OCI-LY3 (cell line): ENCODE data around the gene LAMA3.

Experiments used
- H2AFZ ChIP-seq: fragments of 200-600, 300-600 bp; shearing (Covaris generic); 2 replicates; pipeline ENCODE4 v1.6.0; 2014; ENCODE audit warnings: antibody characterized with exemption, low read depth, low read length
- H3K27ac ChIP-seq: fragments of 200-600, 300-600 bp; sonication (generic); 2 replicates; pipeline ENCODE4 v1.5.1; 2014; ENCODE audit warnings: mild to moderate bottlenecking, low read length, moderate library complexity, mixed read lengths
- H3K27me3 ChIP-seq: fragments of 200-600, 300-600 bp; sonication (generic); 2 replicates; pipeline ENCODE4 v1.6.1; 2014; ENCODE audit warnings: low read depth, low read length, mixed read lengths
- H3K36me3 ChIP-seq: fragments of 200-600, 300-600 bp; sonication (generic); replicated peaks from 2 replicates; pipeline ENCODE3; 2014; ENCODE audit warnings: low read depth, low read length, mixed read lengths
- H3K4me1 ChIP-seq: fragments of 300-600, 200-600 bp; sonication (generic); 2 replicates; pipeline ENCODE4 v1.6.1; 2014; ENCODE audit warnings: low read length, mixed read lengths
- H3K4me2 ChIP-seq: fragments of 200-600, 300-600 bp; sonication (generic); 2 replicates; pipeline ENCODE4 v1.6.1; 2014; ENCODE audit warnings: low read length, mixed read lengths
- H3K4me3 ChIP-seq: fragments of 300-600, 200-600 bp; sonication (generic); 2 replicates; pipeline ENCODE4 v1.5.1; 2014; ENCODE audit warnings: antibody characterized with exemption, mild to moderate bottlenecking, low read length, moderate library complexity
- H3K79me2 ChIP-seq: fragments of 300-600, 200-600 bp; shearing (Covaris generic); 2 replicates; pipeline ENCODE4 v1.6.1; 2014; ENCODE audit warnings: mild to moderate bottlenecking, low read length, mixed read lengths
- H3K9ac ChIP-seq: fragments of 300-600, 200-600 bp; shearing (Covaris generic); 2 replicates; pipeline ENCODE4 v1.6.0; 2014; ENCODE audit warnings: mild to moderate bottlenecking, low read length, moderate library complexity
- H3K9me3 ChIP-seq: fragments of 200-600, 300-600 bp; shearing (Covaris generic); 2 replicates; pipeline ENCODE4 v1.6.1; 2014; ENCODE audit warnings: low read length, mixed read lengths; ENCODE audit not compliant: insufficient read depth
- H4K20me1 ChIP-seq: fragments of 200-600, 300-600 bp; sonication (generic); 2 replicates; pipeline ENCODE4 v1.6.1; 2016; ENCODE audit warnings: low read length, mixed read lengths; ENCODE audit not compliant: insufficient read depth
- EZH2phosphoT487 ChIP-seq: fragments of 200-600 bp; shearing (Covaris generic); IDR thresholded peaks from 2 replicates; pipeline ENCODE4 v1.6.1; 2018; ENCODE audit warnings: antibody characterized with exemption, mixed run types, low read depth
- TF ChIP-seq, protein P1 (sequence below): fragments of 200-600, 300-600 bp; sonication (generic); IDR thresholded peaks from 2 replicates; pipeline ENCODE4 v1.5.1; 2014; ENCODE audit warnings: antibody characterized with exemption, low read length, low read depth

LAMA3 gene

GRCh38 chr18:23970161-23971096 lies 281.2 kb downstream of the LAMA3 start:
- H3K27me3 ChIP-seq = no peaks in the 10 kb centered on the region
- H3K27ac ChIP-seq = no peak overlapping the region
- H4K20me1 ChIP-seq = no peaks in the 10 kb centered on the region
- H3K9me3 ChIP-seq = no peaks in the 10 kb centered on the region
- no peaks in the 10 kb centered on the region for H3K36me3 ChIP-seq
- no peak overlapping the region for H3K4me3 ChIP-seq
- peak overlapping the region; percentile 51; the same call in 1 of the 2 replicates for H2AFZ ChIP-seq
- TF ChIP-seq EZH2phosphoT487 = no peak
- TF ChIP-seq, protein P1, sequence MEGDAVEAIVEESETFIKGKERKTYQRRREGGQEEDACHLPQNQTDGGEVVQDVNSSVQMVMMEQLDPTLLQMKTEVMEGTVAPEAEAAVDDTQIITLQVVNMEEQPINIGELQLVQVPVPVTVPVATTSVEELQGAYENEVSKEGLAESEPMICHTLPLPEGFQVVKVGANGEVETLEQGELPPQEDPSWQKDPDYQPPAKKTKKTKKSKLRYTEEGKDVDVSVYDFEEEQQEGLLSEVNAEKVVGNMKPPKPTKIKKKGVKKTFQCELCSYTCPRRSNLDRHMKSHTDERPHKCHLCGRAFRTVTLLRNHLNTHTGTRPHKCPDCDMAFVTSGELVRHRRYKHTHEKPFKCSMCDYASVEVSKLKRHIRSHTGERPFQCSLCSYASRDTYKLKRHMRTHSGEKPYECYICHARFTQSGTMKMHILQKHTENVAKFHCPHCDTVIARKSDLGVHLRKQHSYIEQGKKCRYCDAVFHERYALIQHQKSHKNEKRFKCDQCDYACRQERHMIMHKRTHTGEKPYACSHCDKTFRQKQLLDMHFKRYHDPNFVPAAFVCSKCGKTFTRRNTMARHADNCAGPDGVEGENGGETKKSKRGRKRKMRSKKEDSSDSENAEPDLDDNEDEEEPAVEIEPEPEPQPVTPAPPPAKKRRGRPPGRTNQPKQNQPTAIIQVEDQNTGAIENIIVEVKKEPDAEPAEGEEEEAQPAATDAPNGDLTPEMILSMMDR = no peak
- H3K4me2 ChIP-seq = peak overlapping the region; percentile 31
- no peaks in the 10 kb centered on the region for H3K79me2 ChIP-seq
- H3K4me1 ChIP-seq = peaks cover 31% of the 10 kb centered on the region
- H3K9ac ChIP-seq = no peak overlapping the region

- no peaks in the 10 kb centered on the region for H3K36me3 ChIP-seq
- H3K27me3 ChIP-seq = no peaks in the 10 kb centered on the region
- H3K4me2 ChIP-seq = no peak overlapping the region
- no peaks in the 10 kb centered on the region for H3K79me2 ChIP-seq
- no peaks in the 10 kb centered on the region for H4K20me1 ChIP-seq
- no peak overlapping the region for H3K9ac ChIP-seq
- H3K4me3 ChIP-seq = no peak overlapping the region
- no peaks in the 10 kb centered on the region for H3K9me3 ChIP-seq
- TF ChIP-seq, protein P1 = no peak
- TF ChIP-seq EZH2phosphoT487 = no peak
- H3K4me1 ChIP-seq = peaks cover 28% of the 10 kb centered on the region
- no peak overlapping the region for H2AFZ ChIP-seq
- no peak overlapping the region for H3K27ac ChIP-seq
Observed at GRCh38 chr18:23971097-23971440, 281.8 kb downstream of the LAMA3 start.

DNA sequence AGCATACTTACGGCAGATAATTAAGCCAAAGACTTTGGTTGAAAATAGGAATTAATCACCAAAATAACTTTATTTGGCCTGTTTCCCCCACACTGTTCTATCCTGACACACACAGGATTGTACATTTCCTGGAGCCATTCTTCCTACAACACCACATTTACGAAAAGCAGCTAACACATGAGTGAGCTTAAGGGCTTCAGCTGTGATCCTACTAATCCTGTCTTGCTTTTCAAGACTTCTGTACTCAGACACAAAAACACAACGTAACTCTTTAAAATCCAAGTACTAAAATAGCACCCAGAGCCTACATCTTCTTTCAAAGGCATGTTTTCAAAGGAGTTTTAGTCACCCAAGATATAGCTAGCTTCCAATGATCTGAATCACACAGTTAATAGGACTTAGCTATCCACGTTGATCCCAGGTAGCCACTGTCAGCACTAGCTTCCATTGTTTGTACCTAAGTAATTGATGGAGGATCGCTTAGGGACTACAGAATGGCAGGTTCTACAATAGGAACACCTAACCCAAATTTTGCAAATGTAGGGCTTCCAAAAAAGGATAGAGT lies 282.5 kb downstream of the LAMA3 start:
- Histone ChIP-seq H3K4me1 (peaks cover 28% of the 10 kb centered on the region), H3K9ac (no peak overlapping the region), H4K20me1 (no peaks in the 10 kb centered on the region), H3K4me3 (no peak overlapping the region), H3K27ac (no peak overlapping the region), H3K9me3 (no peaks in the 10 kb centered on the region), H3K27me3 (no peaks in the 10 kb centered on the region), H2AFZ (no peak overlapping the region), H3K36me3 (no peaks in the 10 kb centered on the region), H3K79me2 (no peaks in the 10 kb centered on the region), H3K4me2 (no peak overlapping the region)
- TF ChIP-seq EZH2phosphoT487 = no peak
- TF ChIP-seq, protein P1 = no peak

DNA sequence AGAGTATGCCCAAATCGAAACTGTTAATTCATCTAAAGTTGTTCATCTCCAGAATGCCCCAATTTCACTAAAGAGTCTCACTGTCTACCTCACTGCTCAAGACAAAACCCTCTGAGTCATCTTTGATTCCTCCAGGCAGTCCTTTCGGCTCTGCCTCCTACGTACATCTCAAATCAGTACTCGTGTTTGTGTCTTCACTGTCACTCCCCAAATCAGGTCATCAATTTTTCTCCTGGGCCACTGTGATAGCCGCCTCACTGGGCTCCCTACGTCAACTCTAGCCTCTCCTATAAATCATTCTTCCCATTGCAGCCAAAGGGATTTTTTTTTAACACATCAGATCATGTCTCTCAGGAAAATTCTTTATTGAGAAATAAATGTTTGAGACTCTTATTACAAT lies 283.2 kb downstream of the LAMA3 start:
- H3K27me3 ChIP-seq = no peaks in the 10 kb centered on the region
- no peak overlapping the region for H3K4me3 ChIP-seq
- H3K27ac ChIP-seq = no peak overlapping the region
- no peaks in the 10 kb centered on the region for H3K36me3 ChIP-seq
- H3K4me2 ChIP-seq = no peak overlapping the region
- H3K9ac ChIP-seq = no peak overlapping the region
- no peaks in the 10 kb centered on the region for H4K20me1 ChIP-seq
- peaks cover 21% of the 10 kb centered on the region for H3K4me1 ChIP-seq
- no peak overlapping the region; the same call in 1 of the 2 replicates for H2AFZ ChIP-seq
- no peaks in the 10 kb centered on the region for H3K79me2 ChIP-seq
- TF ChIP-seq, protein P1 = no peak
- TF ChIP-seq EZH2phosphoT487 = no peak
- no peaks in the 10 kb centered on the region for H3K9me3 ChIP-seq
